ENCODE results near the gene KIAA1328. TPM values are rescaled to one million over a fixed set of nuclear protein-coding genes. Genes with fewer than 3 reads are reported as not detected.
"Not testable (repeated sequence)": the region's sequence is repeated elsewhere in the genome, so short reads cannot be mapped to it uniquely, and the experiment has no call there.

The KIAA1328 gene
- total RNA-seq, 1 donor from 2014 or later = 5.1 TPM

DNA sequence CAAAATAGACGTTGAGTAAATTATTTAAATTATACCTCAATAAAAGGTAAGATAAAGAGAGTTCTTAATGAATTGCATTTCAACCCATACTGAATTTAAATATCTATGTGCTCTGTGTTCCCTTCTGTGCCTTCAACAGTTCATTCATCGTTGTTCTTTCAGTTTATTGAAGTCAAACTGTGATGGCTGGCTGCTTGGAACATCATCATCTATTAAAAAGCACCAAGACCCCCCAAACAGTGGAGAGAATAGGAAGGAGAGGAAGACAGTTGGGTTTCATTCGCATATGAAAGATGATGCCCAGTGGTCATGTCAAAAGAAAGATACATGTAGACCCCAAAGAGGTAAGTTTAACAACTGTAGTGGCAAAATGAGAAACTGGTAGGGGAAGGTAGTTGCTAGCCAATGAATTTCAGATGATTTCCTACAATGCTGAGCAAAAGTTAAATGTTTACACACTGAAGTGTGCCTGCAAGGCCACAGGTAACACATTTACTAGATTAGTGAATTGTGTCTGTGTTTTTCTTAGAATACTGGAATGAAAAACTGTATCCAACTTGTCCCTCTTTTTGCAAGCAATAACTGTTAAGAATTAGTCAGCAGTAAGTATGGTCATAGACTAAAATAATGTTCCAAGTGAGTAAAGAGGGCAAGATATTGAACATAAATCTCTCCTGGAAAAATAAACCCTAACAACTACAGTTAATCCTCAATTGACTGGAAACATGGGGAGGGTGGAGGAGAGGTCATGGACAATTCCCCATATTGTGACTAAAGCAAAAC lies 331.3 kb downstream of the KIAA1328 start:
- ATAC-seq = no peak

DNA sequence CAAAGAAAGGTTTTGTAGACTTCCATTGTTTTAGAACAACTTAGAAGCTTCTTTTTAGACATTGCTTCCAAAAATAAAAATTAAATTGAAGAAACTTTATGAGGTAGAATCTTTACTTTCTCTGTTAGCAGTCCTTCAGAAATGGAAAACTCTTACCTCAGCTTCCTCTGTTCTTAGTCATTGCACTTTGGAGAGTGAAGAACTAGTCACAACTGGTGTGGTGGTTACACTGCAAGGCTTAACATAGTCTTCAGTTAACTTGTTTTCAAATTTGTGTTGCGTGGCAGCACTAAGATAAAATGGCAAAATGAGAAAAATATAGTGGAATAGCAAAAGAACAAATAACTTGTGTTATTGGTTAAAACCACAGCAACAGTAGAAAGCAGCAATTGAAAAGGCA lies 332.6 kb downstream of the KIAA1328 start:
- no peak for ATAC-seq

DNA sequence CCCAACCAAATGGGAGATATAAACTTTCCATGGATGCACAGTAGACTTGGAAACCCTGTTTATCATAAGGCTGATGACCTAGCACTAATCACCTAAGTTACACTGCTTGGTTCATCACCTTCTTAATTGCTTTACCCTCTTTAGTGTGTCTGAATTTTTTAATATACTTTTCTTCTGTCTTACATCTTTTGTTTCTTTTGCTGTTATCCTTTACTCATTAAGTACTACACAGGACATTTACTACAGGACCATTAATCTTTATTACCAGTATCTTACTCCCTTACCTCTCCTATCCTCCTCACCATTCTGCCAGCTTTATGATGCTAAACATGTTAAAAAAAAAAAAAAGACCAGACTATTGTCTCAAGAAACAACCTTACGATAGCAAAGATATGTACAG lies 333.6 kb downstream of the KIAA1328 start:
- no peak for ATAC-seq

DNA sequence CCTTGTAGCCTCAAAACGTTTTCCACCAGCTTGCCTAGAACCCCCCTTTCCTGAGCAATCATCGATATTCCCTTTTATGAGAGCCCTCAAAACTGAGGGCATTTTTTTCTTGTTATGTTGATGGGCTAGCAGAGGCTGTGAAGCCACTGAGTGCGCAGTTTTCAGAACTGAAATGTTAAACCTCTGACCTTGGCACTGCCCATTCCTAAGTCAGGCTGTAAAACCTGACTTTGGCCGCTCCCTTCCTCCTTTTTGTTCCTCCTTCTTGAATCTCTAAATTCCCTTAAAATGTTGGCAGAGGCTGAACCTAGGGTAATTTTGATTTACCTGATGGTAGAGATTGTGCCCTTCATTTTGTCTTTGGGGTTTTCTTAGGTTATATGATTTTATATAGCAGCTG lies 334.2 kb downstream of the KIAA1328 start:
- no peak for ATAC-seq

DNA sequence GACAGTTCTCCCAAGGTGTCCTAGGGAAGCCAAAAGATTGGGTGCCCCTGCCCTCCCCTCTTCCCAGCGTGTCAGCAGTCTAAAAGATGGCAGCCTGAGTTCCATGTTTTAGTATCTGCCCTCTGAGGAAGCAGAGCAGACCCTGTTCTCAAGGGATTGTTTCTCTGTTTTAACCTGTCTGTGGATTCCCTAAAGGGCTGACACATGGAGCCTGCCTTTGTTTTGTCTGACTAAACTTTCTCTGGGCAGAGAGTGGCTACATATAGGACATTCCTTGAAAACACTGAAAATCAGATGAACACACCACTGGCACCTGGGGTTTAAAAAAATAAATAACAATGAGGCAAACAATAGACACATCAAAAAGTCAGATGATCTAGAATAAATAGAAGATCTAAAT lies 337.6 kb downstream of the KIAA1328 start:
- ATAC-seq = no peak

DNA sequence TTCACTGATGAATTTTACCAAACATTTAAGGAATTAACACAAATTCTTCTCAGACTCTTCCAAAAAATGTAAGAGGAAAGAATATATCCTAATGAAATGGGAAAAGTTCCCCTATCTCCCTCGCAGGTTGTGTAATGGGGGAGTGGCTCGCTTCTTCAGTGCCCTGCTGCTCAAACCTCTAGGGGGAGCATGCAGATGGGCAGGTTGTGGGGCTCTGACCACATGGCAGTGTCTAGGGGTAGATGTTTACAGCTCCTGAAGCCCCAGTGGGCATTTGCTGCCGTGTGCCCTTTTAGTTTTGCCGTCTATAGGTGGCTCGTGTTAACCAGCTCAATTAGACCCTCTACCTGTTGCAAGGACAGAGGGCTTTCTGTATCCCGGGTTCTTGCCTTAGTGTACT lies 338.0 kb downstream of the KIAA1328 start:
- not testable (repeated sequence) for ATAC-seq

DNA sequence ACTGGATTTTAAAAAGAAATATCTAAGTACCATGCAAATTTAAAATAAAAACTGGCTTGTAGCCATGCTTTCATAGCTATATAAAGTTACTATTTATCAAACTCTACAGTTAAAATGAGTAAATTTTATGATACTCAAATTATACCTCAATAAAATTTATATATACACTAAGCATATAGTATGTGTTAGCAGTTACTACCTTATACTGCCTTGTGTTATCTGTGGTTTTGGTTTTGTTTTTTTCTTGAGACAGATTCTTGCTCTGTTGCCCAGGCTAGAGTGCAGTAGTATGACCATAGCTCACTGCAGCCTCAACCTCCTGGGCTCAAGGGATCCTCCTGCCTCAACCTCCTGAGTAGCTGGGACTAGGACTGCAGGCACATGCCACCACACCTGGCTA lies 342.1 kb downstream of the KIAA1328 start:
- ATAC-seq = no peak

DNA sequence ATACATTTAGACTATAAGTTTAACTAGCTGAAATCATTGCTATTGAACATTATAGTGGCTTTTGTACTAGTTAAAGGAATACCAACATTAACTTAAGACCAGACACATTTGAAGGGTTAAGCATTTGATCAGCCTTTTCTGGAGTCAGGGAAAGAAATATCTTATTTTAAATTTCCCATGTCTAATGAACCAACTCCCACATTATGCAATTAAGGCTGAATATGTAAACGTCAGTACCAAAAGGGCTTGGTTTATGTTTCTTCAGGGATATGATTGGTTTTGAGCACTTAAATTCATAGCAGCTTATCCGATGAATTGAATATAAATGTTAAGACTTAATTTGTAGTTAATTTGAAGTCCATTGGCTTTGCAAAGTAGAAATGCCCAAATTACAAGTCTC lies 344.5 kb downstream of the KIAA1328 start:
- ATAC-seq = no peak

DNA sequence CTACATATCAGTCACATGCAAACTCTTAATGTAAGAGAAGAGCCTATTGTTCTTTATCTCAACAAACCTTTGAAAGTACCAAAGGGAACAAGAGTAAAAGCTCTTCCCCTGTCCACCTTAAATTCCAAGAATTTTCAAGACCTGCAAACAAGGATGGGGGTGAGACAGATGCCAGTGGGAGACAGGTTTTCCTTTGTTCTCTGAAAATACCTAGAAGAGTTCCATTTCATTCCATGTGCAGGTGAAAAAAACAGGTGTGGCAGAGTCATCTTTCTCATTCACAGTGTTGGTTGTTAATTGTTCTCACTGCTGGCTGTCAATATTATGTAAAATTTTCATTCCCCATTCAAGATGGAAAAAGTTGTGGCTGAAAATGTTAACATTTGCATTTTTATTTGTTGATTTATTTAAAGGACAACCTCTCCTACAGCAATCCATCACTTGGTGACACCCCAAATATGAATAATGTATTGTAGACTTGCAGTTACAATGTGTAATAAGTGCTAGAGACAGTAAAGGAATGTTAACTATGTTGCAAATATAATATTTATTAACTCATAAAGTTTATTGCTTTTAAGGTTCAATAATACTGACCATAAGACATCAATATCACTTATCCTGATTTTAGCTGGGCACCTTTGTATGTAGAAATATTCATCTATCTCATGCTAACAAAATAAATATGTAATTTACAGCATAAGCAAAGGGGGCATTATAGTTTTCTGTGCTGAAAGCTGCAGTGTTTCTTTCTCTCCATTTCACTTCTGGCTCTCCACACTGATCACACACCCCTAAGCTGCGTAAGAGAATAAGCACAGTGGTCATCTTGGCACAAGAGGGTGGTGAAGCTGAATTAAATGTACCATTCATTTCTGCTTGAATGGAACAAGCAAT lies 347.0 kb downstream of the KIAA1328 start:
- no peak for ATAC-seq

DNA sequence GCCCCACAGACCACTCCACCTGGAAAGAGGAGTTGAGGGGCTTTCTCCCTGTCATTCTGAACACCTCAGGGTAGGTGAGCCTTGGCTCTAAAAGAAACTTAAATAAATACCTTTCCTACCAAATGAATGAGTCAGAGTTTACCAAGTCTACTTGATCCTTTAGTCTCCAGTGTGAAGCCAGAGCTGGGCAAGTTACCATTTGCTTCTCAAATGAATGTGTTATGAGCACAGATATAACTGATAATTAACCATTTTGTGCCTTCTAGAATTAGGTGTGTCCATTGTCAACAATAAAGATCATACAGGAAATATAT lies 347.7 kb downstream of the KIAA1328 start:
- ATAC-seq = no peak

DNA sequence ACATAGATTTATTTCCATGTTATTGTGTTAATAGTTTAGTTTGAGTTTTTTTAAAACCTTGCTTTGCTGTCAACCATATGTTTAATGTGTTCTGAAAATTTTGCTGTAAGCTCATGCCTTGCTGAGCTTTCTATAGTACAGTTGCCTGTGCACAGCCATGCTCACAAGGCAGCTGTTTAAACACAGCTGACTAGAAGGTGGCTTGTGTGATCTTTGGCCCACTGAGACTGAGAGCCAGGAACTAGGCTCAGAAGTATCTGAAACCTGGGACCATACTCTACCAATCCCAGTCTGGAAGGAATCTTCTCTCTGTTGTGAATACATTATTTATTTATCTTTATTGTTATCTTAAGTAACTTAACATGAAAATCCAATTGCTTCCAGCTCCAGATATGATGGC lies 350.5 kb downstream of the KIAA1328 start:
- ATAC-seq = no peak

DNA sequence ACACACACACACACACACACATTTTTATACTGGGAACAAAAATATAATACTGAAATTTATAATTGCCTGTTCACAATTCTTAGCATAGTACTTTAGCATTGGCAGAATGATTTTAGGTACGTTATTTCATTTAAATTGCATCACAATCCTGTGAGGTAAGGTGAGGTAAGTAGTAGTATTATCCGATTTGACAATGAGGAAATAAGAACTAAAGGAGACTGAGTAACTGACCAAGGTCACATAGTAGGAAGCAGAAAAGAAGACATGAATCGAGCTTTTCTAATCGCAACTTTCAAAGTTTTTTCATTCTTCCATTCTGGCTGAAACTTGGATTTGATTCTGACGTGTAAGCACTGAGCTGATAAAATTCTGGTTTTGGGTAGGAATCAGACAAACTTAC lies 351.2 kb downstream of the KIAA1328 start:
- ATAC-seq = no peak

DNA sequence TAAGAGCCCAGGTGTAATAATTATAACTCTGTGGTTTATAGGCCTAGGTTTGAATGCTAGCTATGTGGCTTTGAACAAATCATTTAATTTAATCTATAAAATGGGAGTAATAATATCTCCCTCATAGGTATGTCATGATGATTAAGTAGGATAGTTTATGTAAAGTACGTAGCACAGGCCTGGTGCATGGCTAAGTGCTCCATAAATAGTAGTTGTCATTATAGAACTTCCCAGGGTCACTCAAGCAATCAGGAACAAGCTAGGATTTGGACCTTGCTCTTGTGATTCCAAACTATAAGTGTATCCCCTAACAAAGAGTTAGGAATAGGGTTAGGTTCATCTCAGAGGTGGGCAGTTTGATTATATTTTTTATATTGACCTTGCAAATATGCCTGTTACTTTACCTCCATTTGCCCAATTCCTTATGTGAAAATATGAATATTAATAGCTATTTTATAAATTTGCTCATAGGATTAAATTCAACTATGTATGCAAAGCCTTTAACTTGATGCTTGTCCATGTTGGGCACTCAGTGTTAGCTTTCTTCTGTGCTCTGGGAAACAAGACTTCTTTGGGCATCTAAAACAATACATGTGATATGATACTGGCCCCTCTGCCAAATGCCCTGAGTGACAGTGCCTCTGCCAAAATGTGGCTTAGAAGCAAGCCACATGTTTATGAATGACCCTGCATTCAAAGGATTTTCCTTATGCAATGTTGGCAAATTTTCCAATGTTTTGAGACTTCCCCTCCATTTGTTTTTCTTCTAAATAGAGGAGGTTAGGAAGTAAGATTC lies 353.6 kb downstream of the KIAA1328 start:
- no peak for ATAC-seq

DNA sequence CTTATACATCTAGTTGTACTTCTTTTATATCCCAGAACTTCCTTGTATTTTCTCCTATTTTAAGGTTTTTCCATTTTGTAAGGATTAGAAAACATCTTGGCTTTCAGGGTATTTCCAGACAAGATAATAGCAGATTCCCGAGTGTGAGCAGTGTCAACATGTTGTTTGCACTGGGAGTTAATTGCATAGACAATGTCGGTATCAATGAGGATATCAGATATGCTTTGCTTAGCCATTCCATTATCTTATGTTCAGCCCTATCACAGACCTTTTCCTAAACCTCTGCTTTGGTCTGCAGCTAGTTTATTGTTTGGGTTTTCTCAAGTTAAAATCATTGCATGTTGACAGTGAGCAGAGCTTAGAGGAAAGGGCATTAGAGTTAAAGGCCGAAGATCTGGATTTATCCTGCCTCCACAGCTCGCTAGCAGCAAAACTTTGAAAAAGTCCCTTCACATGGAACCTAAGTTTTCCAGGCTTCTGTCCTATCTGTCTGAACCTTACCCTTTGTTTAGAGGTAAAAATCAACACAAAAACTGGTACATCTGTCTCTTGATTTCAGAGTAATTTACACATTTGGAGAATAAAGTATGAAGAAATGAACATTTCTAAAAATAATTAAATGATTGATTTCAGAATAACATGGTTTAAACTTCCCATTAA lies 355.4 kb downstream of the KIAA1328 start:
- no peak for ATAC-seq

DNA sequence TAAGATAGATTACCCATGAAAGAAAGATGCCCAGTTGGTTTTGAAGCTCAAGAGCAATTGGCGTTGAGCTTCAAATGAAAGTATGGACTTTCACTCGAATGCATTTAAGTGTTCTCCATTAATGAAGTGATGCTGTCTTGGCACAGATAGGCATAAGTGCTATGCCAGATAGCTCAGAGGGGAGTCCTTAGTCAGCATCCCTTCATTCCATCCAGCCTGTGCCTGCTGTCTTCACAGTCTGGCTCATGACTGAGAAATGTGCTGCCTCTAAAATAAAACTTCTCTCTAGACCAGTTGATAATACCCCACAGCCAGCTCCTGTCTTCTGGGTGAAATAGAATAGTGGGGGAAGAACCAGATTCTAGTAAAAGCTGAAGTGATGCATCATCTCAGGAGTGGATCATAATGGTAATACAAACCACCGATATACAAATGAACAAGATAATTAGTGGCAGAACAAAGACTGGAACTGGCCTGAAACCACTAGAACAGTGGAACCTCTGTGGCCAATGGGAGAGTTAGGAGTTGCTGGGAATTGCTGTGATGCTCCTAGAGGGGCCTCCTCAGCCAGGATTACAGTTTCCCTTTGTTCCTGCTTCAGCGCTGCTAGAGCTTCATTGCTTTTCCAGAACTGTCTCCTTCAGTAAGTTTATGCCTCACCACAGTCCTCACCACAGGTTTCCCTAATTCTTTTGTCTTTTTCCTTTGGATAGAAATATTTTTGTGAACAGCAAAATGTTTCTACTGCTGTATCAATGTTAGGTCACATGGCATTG lies 359.3 kb downstream of the KIAA1328 start:
- ATAC-seq = no peak

DNA sequence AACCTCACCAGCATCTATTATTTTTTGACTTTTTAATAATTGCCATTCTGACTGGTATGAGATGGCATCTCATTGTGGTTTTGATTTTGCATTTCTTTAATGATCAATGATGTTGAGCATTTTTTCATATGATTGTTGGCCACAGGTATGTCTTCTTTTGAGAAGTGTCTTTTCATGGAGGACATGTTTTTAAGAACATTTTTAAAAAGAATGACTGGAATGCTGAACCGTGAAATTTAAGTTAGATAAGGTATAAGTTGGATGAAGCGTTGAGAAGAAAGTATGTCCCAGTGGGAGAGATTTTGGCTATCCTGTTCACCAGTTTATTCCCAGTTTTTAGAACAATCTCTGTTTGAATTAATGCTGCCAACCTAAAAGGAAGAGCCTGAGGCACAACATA lies 370.8 kb downstream of the KIAA1328 start:
- ATAC-seq = no peak

DNA sequence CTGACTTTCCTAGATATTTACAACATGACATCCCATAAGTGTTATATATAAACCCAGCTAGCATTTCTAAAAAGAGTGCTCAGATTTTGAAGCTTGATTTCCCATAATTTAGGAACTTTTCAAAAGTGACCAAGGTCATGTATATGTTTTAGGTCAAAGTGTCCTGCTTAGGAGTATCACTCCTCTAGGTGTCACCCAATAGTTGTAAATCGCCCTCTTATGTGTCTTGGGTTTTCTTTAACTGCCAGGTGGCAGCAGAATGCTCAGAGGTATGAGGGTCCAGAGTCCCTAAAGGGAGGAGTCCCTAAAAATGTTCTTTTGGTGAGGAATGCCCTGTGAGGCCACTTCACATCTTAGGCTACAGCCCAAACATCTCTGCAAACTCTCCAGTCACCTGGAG lies 378.4 kb downstream of the KIAA1328 start:
- ATAC-seq = no peak

DNA sequence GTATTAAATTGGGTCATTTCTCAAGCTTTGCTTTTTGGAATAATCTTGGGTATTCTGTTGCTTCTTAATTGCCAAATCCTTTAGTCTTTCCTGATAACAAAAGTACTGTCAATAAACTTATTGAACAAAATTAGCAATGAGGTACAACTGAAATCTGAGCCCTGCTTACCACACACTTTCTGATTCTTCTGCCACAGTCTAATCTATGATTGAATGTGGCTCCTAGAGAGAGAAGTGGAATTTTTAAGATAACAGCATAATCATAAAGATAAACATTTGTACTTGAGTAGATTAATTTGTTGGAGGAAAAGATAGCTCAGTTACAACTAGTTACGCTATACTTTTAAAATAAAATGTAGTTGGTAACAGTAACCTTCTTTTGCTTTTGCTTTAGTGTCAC lies 381.9 kb downstream of the KIAA1328 start:
- ATAC-seq = no peak

DNA sequence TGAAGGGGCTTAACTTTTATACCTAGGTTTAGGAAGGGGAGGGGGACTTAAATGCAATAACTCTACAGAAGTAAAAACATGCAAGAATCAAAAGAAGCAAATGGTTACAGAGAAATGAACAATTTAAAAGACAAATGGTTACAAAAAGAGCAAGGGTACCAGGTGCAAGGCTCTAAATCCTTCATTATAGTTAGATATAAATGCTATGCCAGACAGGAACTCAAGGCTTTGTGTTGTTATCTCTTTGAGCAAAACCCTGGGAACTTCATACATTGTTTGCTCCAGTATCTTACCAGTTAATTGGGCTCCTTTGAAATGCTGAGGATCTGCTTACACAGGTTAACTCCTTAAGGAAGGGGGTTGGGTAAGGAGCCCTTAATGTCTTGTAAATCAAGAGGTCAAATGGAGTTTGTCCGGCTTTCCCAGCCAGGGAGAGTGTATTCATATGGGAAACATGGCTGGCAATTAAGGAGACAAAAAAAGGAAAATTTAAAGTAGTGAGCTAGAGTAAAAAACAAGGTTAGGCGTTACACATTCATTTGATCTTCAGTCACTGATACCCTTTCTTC lies 389.2 kb downstream of the KIAA1328 start:
- ATAC-seq = no peak

DNA sequence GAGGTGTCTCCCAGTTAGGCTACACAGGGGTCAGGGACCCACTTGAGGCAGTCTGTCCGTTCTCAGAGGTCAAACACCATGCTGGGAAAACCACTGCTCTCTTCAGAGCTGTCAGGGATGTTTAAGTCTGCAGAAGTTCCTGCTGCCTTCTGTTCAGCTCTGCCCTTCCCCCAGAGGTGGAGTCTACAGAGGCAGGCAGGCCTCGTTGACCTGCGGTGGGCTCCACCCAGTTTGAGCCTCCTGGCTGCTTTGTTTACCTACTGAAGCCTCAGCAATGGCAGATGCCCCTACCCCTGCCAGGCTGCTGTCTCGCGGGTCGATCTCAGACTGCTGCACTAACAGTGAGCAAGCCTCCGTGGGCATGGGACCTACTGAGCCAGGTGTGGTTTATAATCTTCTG lies 390.3 kb downstream of the KIAA1328 start:
- no peak for ATAC-seq

DNA sequence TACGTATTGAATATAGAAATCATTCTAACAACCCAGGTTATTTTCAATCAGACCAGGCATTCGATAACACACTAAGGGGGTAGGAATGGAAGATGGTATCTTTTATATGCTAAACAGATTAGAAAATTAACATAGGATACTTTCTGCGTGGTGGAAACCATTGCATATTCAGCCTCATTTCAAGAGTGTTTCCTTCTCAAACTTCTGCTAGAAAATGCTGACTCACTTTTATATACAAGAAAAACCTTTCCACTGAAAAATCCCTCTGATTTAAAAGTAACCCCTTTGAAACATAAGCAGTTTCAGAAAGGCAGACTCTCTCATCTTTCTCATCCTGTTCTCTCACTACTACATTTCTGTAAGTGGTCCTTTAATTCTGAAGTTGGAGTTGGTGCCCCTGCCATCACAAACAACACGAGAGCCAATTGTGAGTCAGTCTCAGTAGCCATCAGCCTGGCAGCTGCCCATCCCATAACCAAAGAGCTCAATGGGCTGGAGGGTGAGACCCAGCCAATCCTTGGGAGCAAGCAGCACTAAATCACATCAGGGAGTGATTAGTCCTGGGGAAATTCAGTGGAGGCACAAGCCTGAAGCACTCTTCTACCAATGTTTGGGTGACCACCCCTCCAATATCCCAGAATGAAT lies 393.5 kb downstream of the KIAA1328 start:
- no peak for ATAC-seq

Measured in esophagus mucosa (tissue), 1 donor.